GM21619 (cell line): ENCODE measurements around the gene ROBO1.
"Not testable (repeated sequence)": the region's sequence is repeated elsewhere in the genome, so short reads cannot be mapped to it uniquely, and the experiment has no call there.

Source experiments
- ATAC-seq: cut with Tn5 transposase; IDR thresholded peaks from one replicate; pipeline ENCODE4 v1.9.1; 2021; ENCODE audit not compliant: unreplicated experiment

Gene ROBO1

DNA sequence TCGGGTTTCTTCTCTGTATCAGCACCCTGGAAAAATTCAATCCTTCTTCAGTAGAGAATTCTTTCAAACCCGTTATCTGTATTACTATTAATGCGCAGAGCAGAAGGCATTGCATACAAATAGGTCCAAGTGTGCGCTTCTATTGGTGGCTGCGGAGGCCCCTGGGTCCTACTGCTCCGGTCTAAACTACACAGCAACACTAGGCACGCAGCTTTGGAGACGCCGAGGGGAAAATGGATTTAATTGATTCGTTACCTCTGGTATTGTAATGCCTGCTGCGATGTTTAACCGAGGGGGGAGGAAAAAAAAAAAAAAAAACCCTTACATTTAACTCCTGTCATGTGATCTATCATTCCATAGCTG, at the start of gene ROBO1:
Gene ROBO1, minus strand, starts transcription at position 94 of the 363 bp plus-strand sequence.
- no peak for ATAC-seq

GRCh38 chr3:79817224-79817623, 49.4 kb upstream of the ROBO1 start:
- ATAC-seq, result no peak

GRCh38 chr3:79815478-79815877, 47.7 kb upstream of the ROBO1 start:
- ATAC-seq, result no peak

GRCh38 chr3:79810581-79810980, 42.8 kb upstream of the ROBO1 start:
- ATAC-seq, result no peak

DNA sequence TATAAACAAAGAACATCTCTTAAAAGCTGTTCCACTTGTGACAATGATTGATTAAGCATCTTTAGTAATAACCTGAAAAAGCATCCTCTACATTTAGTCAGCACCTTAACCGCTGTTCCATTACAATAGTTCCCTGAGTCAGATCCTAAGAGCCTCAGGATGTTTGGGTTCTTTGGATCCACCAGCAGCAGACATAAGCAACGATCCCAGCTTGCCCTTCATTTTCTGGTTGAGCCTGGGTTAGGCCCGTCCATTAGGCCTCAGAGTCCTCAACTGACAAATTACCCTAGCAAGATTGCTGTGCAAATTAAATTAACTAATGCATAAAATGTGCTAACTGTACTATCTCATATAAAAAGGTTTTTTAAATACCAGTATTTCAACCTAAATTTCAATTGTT, 42.3 kb upstream of the ROBO1 start:
- ATAC-seq, result no peak

GRCh38 chr3:79809106-79809505, 41.3 kb upstream of the ROBO1 start:
- no peak for ATAC-seq

DNA sequence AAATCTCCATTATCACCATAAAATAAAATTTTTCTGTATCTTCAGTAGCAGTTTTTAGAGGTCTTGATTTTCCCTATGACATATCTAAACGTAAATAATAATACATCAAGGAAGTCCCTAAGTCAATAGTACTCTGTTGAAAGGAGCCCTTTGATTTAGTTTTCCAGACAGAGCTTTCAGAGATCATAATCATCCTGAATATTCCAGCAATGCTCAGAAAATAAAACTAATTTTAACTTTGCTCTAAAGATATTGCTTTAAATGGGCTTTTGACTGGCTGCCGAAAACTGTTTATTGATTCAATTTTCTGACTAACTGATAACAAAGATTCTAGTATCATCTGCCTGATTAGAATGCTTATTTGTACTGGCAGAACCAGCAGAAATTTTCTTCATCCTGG, 40.7 kb upstream of the ROBO1 start:
- no peak for ATAC-seq

- not testable (repeated sequence) for ATAC-seq
Observed at GRCh38 chr3:79790177-79790576, 22.4 kb upstream of the ROBO1 start.

DNA sequence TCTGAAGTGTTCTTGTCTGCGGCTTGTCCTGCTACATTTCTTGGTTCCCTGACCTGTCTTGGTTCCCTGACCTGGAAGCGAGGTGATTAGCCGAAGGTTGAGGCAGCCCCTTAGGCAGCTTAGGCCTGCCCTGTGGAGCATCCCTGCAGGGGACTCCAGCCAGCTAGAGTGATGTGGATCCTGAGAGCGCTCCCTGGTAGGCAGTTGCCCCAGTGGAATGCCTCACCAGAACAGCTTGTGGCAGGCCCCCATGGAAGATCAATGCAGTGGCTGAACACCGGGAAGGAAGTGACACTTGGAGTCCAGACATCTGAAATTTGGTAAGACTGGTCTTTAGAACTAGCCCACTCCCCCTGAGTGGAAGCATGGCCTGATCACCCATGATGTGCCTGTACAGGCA, 5.5 kb upstream of the ROBO1 start:
- no peak for ATAC-seq

GRCh38 chr3:79769229-79769628, 1.4 kb upstream of the ROBO1 start:
- ATAC-seq, result no peak

DNA sequence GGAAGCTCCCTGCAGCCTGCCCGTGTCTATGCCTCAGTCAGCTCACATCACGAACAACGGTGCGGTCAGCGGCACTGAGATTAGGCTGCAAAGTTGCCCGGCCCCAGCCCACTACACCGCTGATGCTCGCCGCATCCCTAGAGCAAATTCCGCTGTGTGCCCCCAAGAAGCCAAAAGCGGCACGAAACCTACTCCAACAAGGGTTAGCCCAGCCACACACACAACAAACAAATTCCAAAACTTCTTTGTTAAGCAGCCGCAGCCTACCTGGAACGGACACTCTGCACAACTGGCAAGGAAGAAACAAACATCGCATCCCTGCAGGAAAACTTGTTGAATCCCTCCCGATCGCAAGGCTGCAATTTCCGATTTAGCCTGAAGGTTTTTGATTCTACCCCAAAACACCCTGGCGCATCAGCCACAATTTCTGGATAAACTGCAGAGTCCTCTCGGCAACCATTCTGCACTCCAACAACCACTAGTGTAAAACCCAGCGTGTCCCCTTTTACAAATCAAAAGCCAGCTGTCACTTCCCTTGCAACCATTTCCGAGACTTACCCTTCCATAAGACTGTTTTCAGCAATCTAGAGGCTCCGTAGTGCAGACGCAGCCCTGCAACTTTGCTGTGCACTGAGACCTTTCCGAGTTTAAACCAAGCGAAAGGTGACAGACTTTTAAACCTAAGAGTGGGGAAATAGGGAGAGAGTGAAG, 449 bp downstream of the ROBO1 start:
- ATAC-seq, result no peak

DNA sequence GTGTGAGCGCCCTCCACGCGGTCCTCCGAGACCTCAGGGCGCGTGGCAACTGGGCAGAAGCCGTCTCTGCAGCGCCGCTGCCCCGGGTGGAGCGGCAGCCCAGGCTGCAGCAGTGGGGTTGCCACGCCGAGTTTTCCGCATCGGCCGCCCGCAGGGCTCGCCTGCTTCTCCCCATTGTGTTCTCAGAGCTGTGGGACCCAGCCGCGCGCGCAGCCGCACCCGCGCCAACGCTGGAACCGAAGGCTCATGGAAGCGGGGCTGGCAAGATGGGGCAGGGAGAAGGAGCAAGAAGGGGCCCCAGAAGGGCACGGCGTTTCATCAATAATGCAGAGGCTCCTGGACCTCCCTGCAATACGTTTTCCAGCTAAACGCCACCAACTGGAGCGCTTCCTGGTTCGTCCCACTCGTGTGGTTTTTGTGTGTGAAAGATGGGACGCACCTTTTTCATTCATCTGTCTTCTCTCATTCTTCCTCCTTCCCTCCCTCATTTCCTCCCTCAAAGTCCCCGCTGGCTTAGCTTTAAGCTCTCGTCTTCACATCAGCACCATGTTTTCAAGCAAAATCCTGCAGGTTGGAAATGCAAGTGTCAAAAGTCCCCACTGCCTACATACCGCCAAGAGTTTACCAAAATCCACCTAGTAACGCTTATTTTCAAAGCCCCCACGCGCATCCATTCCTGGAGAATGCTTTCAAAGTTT, 1.2 kb downstream of the ROBO1 start:
- ATAC-seq, result no peak

DNA sequence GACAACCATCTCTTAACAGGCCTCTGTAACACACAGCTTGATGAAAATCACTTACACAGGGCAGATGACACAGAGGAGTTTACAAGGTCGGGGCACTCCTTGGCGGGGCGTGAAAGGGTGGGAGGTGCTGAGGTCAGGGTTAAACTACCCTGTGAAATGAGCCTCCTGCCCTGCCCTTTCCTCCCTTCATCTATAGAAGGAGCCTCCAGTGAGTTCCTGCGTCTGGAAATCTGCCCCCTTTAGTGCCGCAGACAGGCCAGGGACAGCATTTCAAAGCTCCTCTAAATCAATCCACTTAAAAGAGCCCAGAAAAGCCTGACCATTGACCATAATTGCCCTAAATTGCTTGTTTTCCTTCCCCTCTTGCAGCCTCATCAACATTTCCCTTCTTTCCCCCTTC, 1.9 kb downstream of the ROBO1 start:
- no peak for ATAC-seq

GRCh38 chr3:79761441-79761840, 6.4 kb downstream of the ROBO1 start:
- ATAC-seq, result no peak

- no peak for ATAC-seq
Observed at GRCh38 chr3:79751703-79752102, 16.1 kb downstream of the ROBO1 start.

GRCh38 chr3:79737530-79737929, 30.3 kb downstream of the ROBO1 start:
- no peak for ATAC-seq

DNA sequence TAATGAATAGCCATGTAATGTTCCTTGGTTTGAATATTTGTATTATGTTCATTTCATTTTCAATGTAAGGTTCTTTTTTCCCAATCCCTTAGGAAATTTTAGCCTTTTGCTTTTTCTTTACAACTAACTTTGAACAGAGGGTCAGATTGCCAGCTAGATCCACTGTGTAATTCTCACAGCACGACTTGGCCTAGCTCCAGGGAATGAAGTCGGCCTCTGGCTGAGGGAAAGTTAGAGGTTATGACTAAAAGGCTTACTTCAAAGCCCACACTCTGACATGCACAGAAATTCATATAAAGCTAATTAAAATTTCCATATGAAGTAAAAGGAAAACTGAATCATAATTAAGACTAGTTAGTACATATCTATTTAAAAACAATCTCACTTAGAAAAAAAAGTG, 38.7 kb downstream of the ROBO1 start:
- no peak for ATAC-seq

DNA sequence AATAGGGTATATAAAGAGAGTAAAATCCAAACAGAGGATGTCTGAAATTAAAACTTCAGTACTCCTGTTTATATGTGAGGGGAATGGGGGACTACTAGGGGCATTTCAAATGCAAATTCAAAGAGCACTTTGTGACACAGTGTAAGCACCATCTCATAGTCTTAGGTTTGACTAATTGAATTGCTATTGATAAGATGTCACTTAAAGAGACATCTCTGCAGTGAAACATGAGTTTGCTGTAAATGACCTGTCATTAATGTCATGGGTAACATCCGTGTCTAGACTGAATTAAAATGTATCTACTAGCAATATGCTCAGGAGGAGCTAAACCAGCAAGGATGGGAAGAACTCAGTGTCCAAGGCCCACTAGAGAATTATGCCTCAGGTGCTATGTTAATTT, 41.0 kb downstream of the ROBO1 start:
- ATAC-seq, result no peak

DNA sequence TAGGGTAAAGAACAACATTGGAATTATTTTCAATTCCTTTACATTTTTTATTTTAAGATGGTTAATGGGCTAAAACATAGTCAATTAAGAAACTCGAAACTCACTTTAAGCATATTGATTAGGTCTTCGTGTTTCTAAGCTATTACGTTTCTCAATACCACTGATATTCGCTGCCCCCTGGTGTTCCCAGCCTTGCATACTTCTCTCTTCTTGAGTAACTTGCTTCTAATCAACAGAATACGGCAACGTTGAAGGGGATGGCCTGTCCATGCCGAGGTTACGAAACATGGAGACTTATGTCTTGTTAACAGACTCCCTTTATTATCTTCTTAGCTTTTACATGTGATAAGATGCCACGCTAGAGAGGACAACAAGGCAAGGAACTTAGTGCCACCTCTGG, 43.6 kb downstream of the ROBO1 start:
- no peak for ATAC-seq

- no peak for ATAC-seq
Observed at GRCh38 chr3:79690072-79690471, 77.7 kb downstream of the ROBO1 start.

DNA sequence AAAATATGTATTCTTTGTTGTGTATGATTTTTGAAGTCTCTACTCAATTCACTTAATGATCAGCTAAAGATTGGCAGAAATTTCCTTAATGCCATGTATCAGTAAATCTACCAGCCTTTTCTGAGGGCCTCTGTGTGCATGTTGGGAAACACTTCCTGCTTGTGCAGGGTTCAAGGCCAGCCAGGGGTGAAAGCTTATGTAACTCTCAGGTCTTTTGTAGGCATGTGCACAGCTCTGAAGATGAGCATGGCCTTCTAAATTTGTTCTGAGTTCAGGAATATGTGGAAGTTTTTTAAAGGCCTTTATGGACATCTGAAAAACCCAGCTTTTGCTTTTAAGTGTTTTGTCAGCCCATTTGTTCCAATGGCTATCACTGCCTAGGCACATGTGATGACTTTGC, 82.7 kb downstream of the ROBO1 start:
- no peak for ATAC-seq

GRCh38 chr3:79684041-79684440, 83.8 kb downstream of the ROBO1 start:
- ATAC-seq, result no peak

DNA sequence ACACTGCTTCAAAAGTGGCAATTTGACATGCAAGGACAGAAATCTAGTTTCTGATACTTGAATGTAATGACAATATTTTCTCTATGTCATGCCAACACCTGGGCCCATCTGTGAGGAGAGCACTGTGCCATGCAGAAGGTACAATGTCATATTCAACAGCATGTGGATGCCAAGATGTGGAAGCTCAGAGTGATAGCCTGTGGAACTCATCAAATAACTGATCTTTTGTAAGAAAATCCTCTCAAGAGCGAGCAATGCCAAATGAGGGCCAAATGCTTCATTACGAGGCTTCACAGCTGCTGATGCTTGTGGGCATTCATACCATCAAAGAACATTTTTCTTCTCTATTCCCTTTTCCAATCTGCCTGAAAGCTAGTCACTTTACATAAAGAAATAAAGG, 95.1 kb downstream of the ROBO1 start:
- ATAC-seq, result no peak
